Esophagus squamous epithelium (tissue), 5 donors: Measurements from ENCODE around the gene TAGAP. TPM values are rescaled to one million over a fixed set of nuclear protein-coding genes. Genes with fewer than 3 reads are reported as not detected.

Experiments
- DNase-seq: peaks from one replicate; lab custom pipeline; 2025; lab: John Stamatoyannopoulos, UW
- H3K27ac ChIP-seq, 4 donors: fragments of 200-600 bp; sonication (generic); one replicate each; pipeline ENCODE4 v1.5.1; 2016 to 2019; ENCODE audit warnings: mild to moderate bottlenecking in 1 of 4
- H3K27me3 ChIP-seq, 4 donors: fragments of 200-600 bp; sonication (generic); 1 replicate in 3 of 4; 2 replicates in 1 of 4; pipeline versions ENCODE4 v1.5.1 to v1.6.0; 2017 to 2021; ENCODE audit warnings: antibody characterized with exemption in 1 of 4
- H3K36me3 ChIP-seq, 3 donors: fragments of 200-600 bp; sonication (generic); one replicate each; pipeline ENCODE4 v1.5.1; 2016 to 2019
- H3K4me1 ChIP-seq, 3 donors: fragments of 200-600 bp; sonication (generic); one replicate each; pipeline ENCODE4 v1.5.1; 2017 to 2019
- H3K4me3 ChIP-seq, 4 donors: fragments of 200-600 bp; sonication (generic); 1 replicate in 3 of 4; 2 replicates in 1 of 4; pipeline ENCODE4 v1.5.1; 2016 to 2019; ENCODE audit warnings: mild to moderate bottlenecking in 2 of 4, moderate library complexity in 1 of 4
- H3K9me3 ChIP-seq, 3 donors: fragments of 200-600 bp; sonication (generic); one replicate each; pipeline ENCODE4 v1.5.1; 2016 to 2019
- CTCF ChIP-seq, 6 experiments: fragments of 450-650 bp in 4 of 6; fragments of 200-600 bp in 2 of 6; sonication (generic) in 2 of 6; IDR thresholded peaks; one replicate each; pipeline ENCODE4 v1.5.1; 2016 to 2019; ENCODE audit warnings: antibody characterized with exemption in 6 of 6, mild to moderate bottlenecking in 4 of 6, moderate library complexity in 4 of 6
- POLR2A ChIP-seq, 4 donors: fragments of 450-650 bp; IDR thresholded peaks; one replicate each; pipeline ENCODE4 v1.6.1; 2017; ENCODE audit warnings: antibody characterized with exemption in 4 of 4, mild to moderate bottlenecking in 4 of 4, moderate library complexity in 3 of 4
- WGBS, 2 donors: methylation state at CpG; one replicate each; pipeline ENCODE4 v1.1.5; 2018; 5-methylcytosine and 5-hydroxymethylcytosine counted together
- intact Hi-C: fragments of 100-400 bp; cut with DNase I; formaldehyde crosslinking; loops from one replicate; pipeline ENCODE4 v1.15.0; 2022
- total RNA-seq, 4 donors: library from RNA; depleted of rRNA; stranded (reverse); fragments of >200 nt; gene quantifications; one replicate each; pipeline ENCODE4 v1.1.0, GENCODE V29; 2016
- donor health status: DM: yes; HTN: yes; CAD: no.

Gene TAGAP
- total RNA-seq, 4 donors from 2014 or later, result 0.83 to 3.6 (median 2.4) TPM

- no peak for DNase-seq
- no peaks in the 10 kb centered on the region for H3K36me3 ChIP-seq
- H3K27me3 ChIP-seq, result no peaks in the 10 kb centered on the region
- intact Hi-C loops, result no loop called here
- 77 to 78% methylated on average over 10 of the region's 10 CpGs for WGBS, 2 donors
- no peak overlapping the region for H3K4me3 ChIP-seq
- TF ChIP-seq POLR2A (IDR thresholded peaks at IDR 0.05) (no peak), CTCF (IDR thresholded peaks at IDR 0.05) (no peak)
- peak overlapping the region in 1 of 4 donors; percentile 49 for H3K27ac ChIP-seq
- peaks cover 0 to 8% (median 0%) of the 10 kb centered on the region in 3 donors for H3K4me1 ChIP-seq
- no peaks in the 10 kb centered on the region for H3K9me3 ChIP-seq
These were observed 46.0 kb upstream of the TAGAP start for GRCh38 chr6:159090530-159091480.

GRCh38 chr6:159089909-159090308 lies 45.1 kb upstream of the TAGAP start:
- no peak for DNase-seq
- Histone ChIP-seq H3K4me3 (no peak overlapping the region), H3K9me3 (no peaks in the 10 kb centered on the region), H3K27me3 (no peaks in the 10 kb centered on the region), H3K27ac (peak overlapping the region in 1 of 4 donors; percentile 49), H3K4me1 (peaks cover 0 to 8% (median 0%) of the 10 kb centered on the region in 3 donors), H3K36me3 (no peaks in the 10 kb centered on the region)
- WGBS, 2 donors, result 70 to 85% methylated on average over 3 of the region's 3 CpGs
- intact Hi-C loops, result no loop called here
- no peak for TF ChIP-seq POLR2A (IDR thresholded peaks at IDR 0.05)
- no peak for TF ChIP-seq CTCF (IDR thresholded peaks at IDR 0.05)

GRCh38 chr6:159089443-159089842 lies 44.7 kb upstream of the TAGAP start:
- DNase-seq, result no peak
- no peaks in the 10 kb centered on the region for H3K36me3 ChIP-seq
- TF ChIP-seq POLR2A (IDR thresholded peaks at IDR 0.05) (no peak), CTCF (IDR thresholded peaks at IDR 0.05) (no peak)
- no peak overlapping the region for H3K27ac ChIP-seq
- no peaks in the 10 kb centered on the region for H3K27me3 ChIP-seq
- 95 to 96% methylated on average over 3 of the region's 3 CpGs for WGBS, 2 donors
- no peaks in the 10 kb centered on the region for H3K9me3 ChIP-seq
- no peak overlapping the region for H3K4me3 ChIP-seq
- H3K4me1 ChIP-seq, result peaks cover 0 to 8% (median 0%) of the 10 kb centered on the region in 3 donors
- intact Hi-C loops, result no loop called here

- no peak for DNase-seq
- no peak overlapping the region for H3K27ac ChIP-seq
- TF ChIP-seq POLR2A (IDR thresholded peaks at IDR 0.05) (no peak), CTCF (IDR thresholded peaks at IDR 0.05) (no peak)
- H3K27me3 ChIP-seq, result no peaks in the 10 kb centered on the region
- H3K4me1 ChIP-seq, result peaks cover 0 to 8% (median 0%) of the 10 kb centered on the region in 3 donors
- WGBS, 2 donors, result 58 to 81% methylated on average over 2 of the region's 2 CpGs
- no peaks in the 10 kb centered on the region for H3K36me3 ChIP-seq
- no peak overlapping the region for H3K4me3 ChIP-seq
- intact Hi-C loops, result no loop called here
- no peaks in the 10 kb centered on the region for H3K9me3 ChIP-seq
These were observed 41.3 kb upstream of the TAGAP start for GRCh38 chr6:159086033-159086618.

GRCh38 chr6:159085396-159085895 lies 40.7 kb upstream of the TAGAP start:
- DNase-seq, result no peak
- Histone ChIP-seq H3K4me1 (peaks cover 0 to 3% (median 0%) of the 10 kb centered on the region in 3 donors), H3K36me3 (no peaks in the 10 kb centered on the region), H3K27ac (no peak overlapping the region), H3K4me3 (no peak overlapping the region), H3K9me3 (no peaks in the 10 kb centered on the region), H3K27me3 (no peaks in the 10 kb centered on the region)
- intact Hi-C loops, result no loop called here
- no peak for TF ChIP-seq POLR2A (IDR thresholded peaks at IDR 0.05)
- no peak for TF ChIP-seq CTCF (IDR thresholded peaks at IDR 0.05)
- WGBS, 2 donors, result 65 to 90% methylated on average over 7 of the region's 7 CpGs
